ENCODE measurements around the gene KEL. TPM values are rescaled to one million over a fixed set of nuclear protein-coding genes. Genes with fewer than 3 reads are reported as not detected.

Gene KEL
- total and polyA plus RNA-seq, 2 of the 4 experiments (the other 2 are of a cell fraction): 0.03 TPM; not detected in 1

- Histone ChIP-seq H3K9ac (ENCODE audit: low read depth, low read length) (no peak overlapping the region), H3K14ac (replicated peaks; ENCODE audit: low read depth, low read length) (no peak overlapping the region), H3K4me3 (ENCODE audit: insufficient read depth, low read depth, low read length) (no peak overlapping the region), H2AFZ (replicated peaks; ENCODE audit: low read length, poor library complexity) (no peak overlapping the region), H2BK120ac (ENCODE audit: low read depth, low read length) (no peak overlapping the region), H4K5ac (ENCODE audit: low read depth, low read length) (no peak overlapping the region), H3K56ac (ENCODE audit: extremely low read depth, insufficient read depth, low read length) (no peak overlapping the region), H3K36me3 (ENCODE audit: control insufficient read depth, insufficient read depth, low read length) (no peaks in the 10 kb centered on the region), H2BK15ac (ENCODE audit: low read depth, low read length) (no peak overlapping the region), H3K4me1 (ENCODE audit: control insufficient read depth, insufficient read depth, low read length) (no peaks in the 10 kb centered on the region), H2BK20ac (ENCODE audit: low read depth, low read length) (no peak overlapping the region), H2AK5ac (ENCODE audit: low read depth, low read length) (no peak overlapping the region), H3K18ac (ENCODE audit: low read depth, low read length) (no peak overlapping the region), H4K8ac (ENCODE audit: low read depth in 2 of 2, low read length in 2 of 2) (no peak overlapping the region), H3K79me1 (ENCODE audit: low read depth in 1 of 2, low read length in 2 of 2) (no peaks in the 10 kb centered on the region), H3K4me2 (ENCODE audit: low read depth, low read length) (no peak overlapping the region), H3K23ac (ENCODE audit: low read depth, low read length) (no peak overlapping the region), H4K91ac (ENCODE audit: insufficient read depth, low read depth, low read length) (no peak overlapping the region), H3K9me1 (ENCODE audit: insufficient read depth, low read length) (no peaks in the 10 kb centered on the region), H2AK9ac (replicated peaks; ENCODE audit: low read depth, low read length, poor library complexity) (no peak overlapping the region), H2BK5ac (ENCODE audit: low read depth, low read length, poor library complexity, severe bottlenecking) (no peak overlapping the region), H3K9me3 (ENCODE audit: control insufficient read depth, insufficient read depth, low read length) (no peaks in the 10 kb centered on the region; the same call in 1 of the 2 replicates), H3K4ac (ENCODE audit: low read depth, low read length) (no peak overlapping the region), H4K20me1 (ENCODE audit: insufficient read depth, low read length) (no peaks in the 10 kb centered on the region), H3K27me3 (ENCODE audit: control insufficient read depth, insufficient read depth, low read length) (no peaks in the 10 kb centered on the region), H3K27ac (ENCODE audit: insufficient read depth, low read length) (no peak overlapping the region)
- no CpG with 5 or more reads among the region's 1 CpG for WGBS, 2 experiments (ENCODE audit: extremely low coverage in 2 of 2, insufficient read length in 1 of 2)
- intact Hi-C loops (cut with micrococcal nuclease) (no loop called here), dilution Hi-C loops (cut with HindIII; ENCODE audit: low sequenced_read_pairs, unreplicated experiment) (no loop called here), in situ Hi-C loops (cut with MboI; ENCODE audit: low sequenced_read_pairs) (no loop called here)
- TF ChIP-seq CHD1 (IDR thresholded peaks at IDR 0.05; ENCODE audit: low read depth, low read length): no peak
- no peak for TF ChIP-seq BHLHE40 (IDR thresholded peaks at IDR 0.05; ENCODE audit: low read depth, low read length)
- no peak for TF ChIP-seq SMC3 (IDR thresholded peaks at IDR 0.05; ENCODE audit: low read depth, low read length)
- no peak for TF ChIP-seq POLR2A (IDR thresholded peaks at IDR 0.05; ENCODE audit: low read depth, low read length)
- POLR2A ChIA-PET (ENCODE audit: unreplicated experiment): no interaction called here
- ATAC-seq (ENCODE audit: low read depth) (no peak), DNase-seq (no peak)
- CTCF ChIA-PET: no interaction called here
- BruUV-seq (replicated peaks): no TSS peak
Measured at GRCh38 chr7:142962991-142963390, 828 bp upstream of the KEL start.
